IMR-90 (cell line): ENCODE data around the gene BCL2. TPM values are rescaled to one million over a fixed set of nuclear protein-coding genes. Genes with fewer than 3 reads are reported as not detected.

Source experiments
- ATAC-seq: fragments of 200-7000 bp; cut with Tn5 transposase; 2 replicates; pipeline ENCODE4 v1.9.1; 2020; ENCODE audit warnings: low read depth, mild to moderate bottlenecking, moderate library complexity
- BruUV-seq: library from RNA; stranded (reverse); fragments of 400-500 nt; replicated peaks from 2 replicates; lab custom pipeline; 2021; lab: Mats Ljungman, UMichigan
- CTCF ChIA-PET: fragments of 300-600 bp; formaldehyde crosslinking; extraction: SDS; loops from one replicate; lab custom pipeline; 2021; ENCODE audit warnings: antibody characterized with exemption; lab: Yijun Ruan, JAX
- POLR2A ChIA-PET: fragments of 300-600 bp; sonication (Branson Sonifier 250); formaldehyde crosslinking; loops from one replicate; lab custom pipeline; 2022; ENCODE audit warnings: antibody characterized with exemption; ENCODE audit not compliant: unreplicated experiment; lab: Charles Lee
- DNase-seq: peaks from one replicate; pipeline ENCODE4 v3.0.0; 2013
- H2AFZ ChIP-seq: replicated peaks from 2 replicates; pipeline ENCODE3; 2013; ENCODE audit warnings: low read length, mild to moderate bottlenecking; ENCODE audit not compliant: poor library complexity
- H2AK5ac ChIP-seq: 2 replicates; pipeline ENCODE4 v1.6.1; 2013; ENCODE audit warnings: low read depth, low read length, inconsistent platforms
- H2AK9ac ChIP-seq: replicated peaks from 2 replicates; pipeline ENCODE3; 2013; ENCODE audit warnings: mild to moderate bottlenecking, low read depth, low read length, moderate library complexity; ENCODE audit not compliant: poor library complexity
- H2BK120ac ChIP-seq: 2 replicates; pipeline ENCODE4 v1.6.1; 2013; ENCODE audit warnings: low read depth, low read length, inconsistent platforms
- H2BK15ac ChIP-seq: 3 replicates; pipeline ENCODE4 v1.6.1; 2013; ENCODE audit warnings: low read depth, low read length, inconsistent platforms
- H2BK20ac ChIP-seq: 2 replicates; pipeline ENCODE4 v1.6.1; 2013; ENCODE audit warnings: low read depth, mild to moderate bottlenecking, inconsistent platforms, low read length, moderate library complexity
- H2BK5ac ChIP-seq: 2 replicates; pipeline ENCODE4 v1.6.1; 2013; ENCODE audit warnings: mild to moderate bottlenecking, low read depth, low read length, inconsistent platforms; ENCODE audit not compliant: poor library complexity, severe bottlenecking
- H3K14ac ChIP-seq: replicated peaks from 2 replicates; pipeline ENCODE4 v1.6.1; 2013; ENCODE audit warnings: low read depth, low read length, inconsistent platforms
- H3K18ac ChIP-seq: 2 replicates; pipeline ENCODE4 v1.6.1; 2013; ENCODE audit warnings: low read depth, low read length, control low read depth
- H3K23ac ChIP-seq: 2 replicates; pipeline ENCODE4 v1.6.1; 2013; ENCODE audit warnings: low read depth, low read length, inconsistent platforms
- H3K27ac ChIP-seq: 2 replicates; pipeline ENCODE4 v1.5.1; 2013; ENCODE audit warnings: mild to moderate bottlenecking, control low read depth, low read length; ENCODE audit not compliant: insufficient read depth
- H3K27me3 ChIP-seq: 2 replicates; pipeline ENCODE4 v1.6.1; 2013; ENCODE audit warnings: low read length; ENCODE audit not compliant: control insufficient read depth, insufficient read depth
- H3K36me3 ChIP-seq: 2 replicates; pipeline ENCODE4 v1.6.1; 2013; ENCODE audit warnings: low read length, mixed read lengths; ENCODE audit not compliant: control insufficient read depth, insufficient read depth
- H3K4ac ChIP-seq: 2 replicates; pipeline ENCODE4 v1.6.1; 2013; ENCODE audit warnings: low read depth, low read length, inconsistent platforms
- H3K4me1 ChIP-seq: 2 replicates; pipeline ENCODE4 v1.6.1; 2013; ENCODE audit warnings: low read length, mixed read lengths; ENCODE audit not compliant: control insufficient read depth, insufficient read depth
- H3K4me2 ChIP-seq: 2 replicates; pipeline ENCODE4 v1.6.1; 2013; ENCODE audit warnings: low read depth, mild to moderate bottlenecking, control low read depth, low read length, moderate library complexity
- H3K4me3 ChIP-seq: 2 replicates; pipeline ENCODE4 v1.5.1; 2013; ENCODE audit warnings: low read depth, mild to moderate bottlenecking, control low read depth, low read length, moderate library complexity; ENCODE audit not compliant: insufficient read depth
- H3K56ac ChIP-seq: 2 replicates; pipeline ENCODE4 v1.6.1; 2013; ENCODE audit warnings: low read length, inconsistent platforms; ENCODE audit not compliant: insufficient read depth; ENCODE audit errors: extremely low read depth
- H3K79me1 ChIP-seq, 2 experiments: 2 replicates each; pipeline ENCODE4 v1.6.1; 2013; ENCODE audit warnings: low read length in 2 of 2, inconsistent platforms in 1 of 2, low read depth in 1 of 2
- H3K9ac ChIP-seq: 2 replicates; pipeline ENCODE4 v1.6.1; 2013; ENCODE audit warnings: low read depth, low read length, control low read depth
- H3K9me1 ChIP-seq: 2 replicates; pipeline ENCODE4 v1.6.1; 2013; ENCODE audit warnings: low read length, inconsistent platforms; ENCODE audit not compliant: insufficient read depth
- H3K9me3 ChIP-seq: 2 replicates; pipeline ENCODE4 v1.6.1; 2013; ENCODE audit warnings: low read length; ENCODE audit not compliant: control insufficient read depth, insufficient read depth
- H4K20me1 ChIP-seq: 2 replicates; pipeline ENCODE4 v1.6.1; 2013; ENCODE audit warnings: low read length, inconsistent platforms; ENCODE audit not compliant: insufficient read depth
- H4K5ac ChIP-seq: 2 replicates; pipeline ENCODE4 v1.6.1; 2013; ENCODE audit warnings: mild to moderate bottlenecking, low read depth, low read length, control low read depth
- H4K8ac ChIP-seq, 2 experiments: 2 replicates each; pipeline ENCODE4 v1.6.1; 2013; ENCODE audit warnings: low read depth in 2 of 2, low read length in 2 of 2, control low read depth in 1 of 2, inconsistent platforms in 1 of 2
- H4K91ac ChIP-seq: 2 replicates; pipeline ENCODE4 v1.6.1; 2013; ENCODE audit warnings: low read depth, low read length, inconsistent platforms; ENCODE audit not compliant: insufficient read depth
- BHLHE40 ChIP-seq: fragments of 150-350 bp; IDR thresholded peaks from 2 replicates; pipeline ENCODE4 v1.6.1; 2016; ENCODE audit warnings: mild to moderate bottlenecking, low read depth, low read length
- CEBPB ChIP-seq: IDR thresholded peaks from 2 replicates; pipeline ENCODE4 v1.6.1; 2012; ENCODE audit warnings: low read depth, low read length, improper control_type of control experiment
- CHD1 ChIP-seq: IDR thresholded peaks from 2 replicates; pipeline ENCODE4 v1.6.1; 2012; ENCODE audit warnings: low read depth, low read length, improper control_type of control experiment
- FOS ChIP-seq: fragments of 150-350 bp; IDR thresholded peaks from 2 replicates; pipeline ENCODE4 v1.6.1; 2016; ENCODE audit warnings: low read depth, low read length
- MAFK ChIP-seq: IDR thresholded peaks from 2 replicates; pipeline ENCODE4 v1.6.1; 2012; ENCODE audit warnings: low read depth, low read length, improper control_type of control experiment
- MAZ ChIP-seq: IDR thresholded peaks from 2 replicates; pipeline ENCODE4 v1.6.1; 2012; ENCODE audit warnings: low read depth, mild to moderate bottlenecking, low read length, improper control_type of control experiment, moderate library complexity, borderline replicate concordance
- MXI1 ChIP-seq: IDR thresholded peaks from 2 replicates; pipeline ENCODE4 v1.6.1; 2012; ENCODE audit warnings: low read depth, mild to moderate bottlenecking, low read length, moderate library complexity, borderline replicate concordance
- NFE2L2 ChIP-seq: fragments of 150-350 bp; IDR thresholded peaks from 2 replicates; pipeline ENCODE4 v1.6.1; 2016; ENCODE audit warnings: low read depth, mild to moderate bottlenecking, low read length
- POLR2A ChIP-seq: IDR thresholded peaks from 2 replicates; pipeline ENCODE4 v1.6.1; 2012; ENCODE audit warnings: mild to moderate bottlenecking, low read depth, low read length
- RAD21 ChIP-seq: IDR thresholded peaks from 2 replicates; pipeline ENCODE4 v1.6.1; 2012; ENCODE audit warnings: low read length, improper control_type of control experiment
- RCOR1 ChIP-seq: IDR thresholded peaks from 2 replicates; pipeline ENCODE4 v1.6.1; 2012; ENCODE audit warnings: mild to moderate bottlenecking, low read length, improper control_type of control experiment; ENCODE audit not compliant: insufficient replicate concordance
- RFX5 ChIP-seq: IDR thresholded peaks from 2 replicates; pipeline ENCODE4 v1.8.0; 2012; ENCODE audit warnings: low read depth, mild to moderate bottlenecking, low read length, moderate library complexity
- SMC3 ChIP-seq: fragments of 150-350 bp; IDR thresholded peaks from 2 replicates; pipeline ENCODE4 v1.6.1; 2016; ENCODE audit warnings: low read depth, mild to moderate bottlenecking, antibody characterized with exemption, low read length, moderate library complexity
- WGBS, 2 experiments: methylation state at CpG; one replicate each; pipeline versions ENCODE4 v1.1.5 to v1.1.7; 2013; ENCODE audit warnings: missing lambda C conversion rate in 2 of 2; ENCODE audit not compliant: insufficient read length in 1 of 2; ENCODE audit errors: extremely low coverage in 2 of 2; 5-methylcytosine and 5-hydroxymethylcytosine counted together
- dilution Hi-C: fragments of 300-500 bp; cut with HindIII; formaldehyde crosslinking; loops from one replicate; pipeline ENCODE4 v1.14.3; 2018; ENCODE audit warnings: low sequenced_read_pairs; ENCODE audit not compliant: unreplicated experiment
- in situ Hi-C: fragments of 300-500 bp; cut with MboI; formaldehyde crosslinking; loops from 3 replicates; pipeline ENCODE4 v1.14.3; 2019; ENCODE audit warnings: low sequenced_read_pairs, inconsistent platforms, mixed read lengths
- intact Hi-C: fragments of 100-400 bp; cut with micrococcal nuclease; formaldehyde crosslinking; loops from 2 replicates; pipeline ENCODE4 v1.10.0; 2022
- polyA plus RNA-seq, 3 experiments: library from polyadenylated mRNA; depleted of rRNA; stranded (reverse); fragments of >200 nt; gene quantifications; 2 replicates each; pipeline ENCODE4 v1.2.3, GENCODE V29; 2012; ENCODE audit warnings: low replicate concordance in 1 of 3
- total RNA-seq: library from RNA; depleted of rRNA; stranded (reverse); fragments of >200 nt; gene quantifications from 2 replicates; pipeline ENCODE4 v1.2.3, GENCODE V29; 2012
- TF ChIP-seq, protein P1 (sequence below): fragments of 150-350 bp; IDR thresholded peaks from 2 replicates; pipeline ENCODE4 v1.6.1; 2016; ENCODE audit warnings: low read depth, mild to moderate bottlenecking, low read length, moderate library complexity, borderline replicate concordance
- TF ChIP-seq, protein P2 (sequence below): fragments of 150-350 bp; IDR thresholded peaks from 2 replicates; pipeline ENCODE4 v1.6.1; 2017; ENCODE audit warnings: mild to moderate bottlenecking, antibody characterized with exemption, low read length, low read depth
- TF ChIP-seq, protein P3 (sequence below): conservative IDR thresholded peaks from 2 replicates; pipeline ENCODE4 v1.5.1; 2012; ENCODE audit warnings: mild to moderate bottlenecking, low read depth, low read length, improper control_type of control experiment

Gene BCL2
- total and polyA plus RNA-seq, 2 of the 4 experiments (the other 2 are of a cell fraction), result 0.24 to 0.54 TPM

DNA sequence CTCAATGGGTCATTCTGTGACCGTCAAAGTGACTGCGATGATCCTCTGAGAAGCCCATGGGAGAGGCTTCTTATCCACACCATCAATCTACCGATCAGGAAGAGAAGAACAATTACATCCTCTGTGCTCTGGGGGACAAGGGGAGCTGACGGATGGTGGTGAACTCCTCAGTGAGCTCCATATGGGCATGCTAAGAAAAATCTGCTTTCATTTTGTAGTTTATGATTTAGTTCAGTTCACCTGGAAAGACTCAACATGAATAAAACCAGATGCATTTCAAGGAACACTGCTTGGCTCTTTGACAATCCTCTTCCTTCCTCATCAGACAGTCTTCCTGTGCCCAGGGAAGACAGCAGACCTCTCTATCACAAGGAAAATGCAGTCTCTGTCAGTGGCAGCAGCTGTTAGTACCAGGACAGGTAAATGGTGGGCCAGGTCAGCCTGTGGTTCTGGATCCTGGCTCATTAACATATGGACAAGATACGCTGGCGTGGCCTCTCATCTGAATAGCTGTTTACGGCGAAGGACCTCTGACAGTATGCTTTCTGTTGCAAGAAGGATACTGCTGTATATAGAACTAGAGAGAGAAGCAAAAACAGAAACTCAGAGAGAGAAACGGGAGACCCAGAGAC is 176.9 kb downstream of the BCL2 start:
- dilution Hi-C loops (no loop called here), in situ Hi-C loops (no loop called here), intact Hi-C loops (no loop called here)
- Histone ChIP-seq H2BK15ac (no peak overlapping the region), H3K9me3 (no peaks in the 10 kb centered on the region), H3K9me1 (no peaks in the 10 kb centered on the region), H3K4me2 (no peak overlapping the region), H3K56ac (no peak overlapping the region), H3K18ac (no peak overlapping the region), H2AK5ac (no peak overlapping the region), H2BK20ac (no peak overlapping the region), H3K27ac (no peak overlapping the region), H3K27me3 (peaks cover 11% of the 10 kb centered on the region), H4K20me1 (no peaks in the 10 kb centered on the region), H3K4me3 (no peak overlapping the region), H3K4ac (no peak overlapping the region), H3K36me3 (no peaks in the 10 kb centered on the region), H3K23ac (no peak overlapping the region), H4K5ac (no peak overlapping the region), H3K9ac (no peak overlapping the region), H2BK120ac (no peak overlapping the region), H2AFZ (no peak overlapping the region), H4K91ac (no peak overlapping the region), H3K14ac (no peak overlapping the region), H2BK5ac (no peak overlapping the region), H3K79me1 (no peaks in the 10 kb centered on the region), H3K4me1 (no peaks in the 10 kb centered on the region), H4K8ac (no peak overlapping the region), H2AK9ac (no peak overlapping the region)
- ChIA-PET POLR2A (no interaction called here), CTCF (interaction anchor here (0.9 kb wide), 1 partner anchor 176 kb away, joined by 3 read pairs; no protein-coding TSS in a partner anchor)
- ATAC-seq (no peak), DNase-seq (no peak)
- no TSS peak for BruUV-seq
- WGBS, 2 experiments, result 93% methylated on average over 4 of the region's 9 CpGs; no CpG with 5 or more reads in 1 of the 2 experiments
- TF ChIP-seq CEBPB (no peak), CHD1 (no peak), FOS (no peak), POLR2A (no peak), RFX5 (no peak), NFE2L2 (no peak), BHLHE40 (no peak), RCOR1 (no peak), MAZ (no peak), MXI1 (no peak), RAD21 (no peak), MAFK (no peak), SMC3 (no peak)
- TF ChIP-seq, protein P1, sequence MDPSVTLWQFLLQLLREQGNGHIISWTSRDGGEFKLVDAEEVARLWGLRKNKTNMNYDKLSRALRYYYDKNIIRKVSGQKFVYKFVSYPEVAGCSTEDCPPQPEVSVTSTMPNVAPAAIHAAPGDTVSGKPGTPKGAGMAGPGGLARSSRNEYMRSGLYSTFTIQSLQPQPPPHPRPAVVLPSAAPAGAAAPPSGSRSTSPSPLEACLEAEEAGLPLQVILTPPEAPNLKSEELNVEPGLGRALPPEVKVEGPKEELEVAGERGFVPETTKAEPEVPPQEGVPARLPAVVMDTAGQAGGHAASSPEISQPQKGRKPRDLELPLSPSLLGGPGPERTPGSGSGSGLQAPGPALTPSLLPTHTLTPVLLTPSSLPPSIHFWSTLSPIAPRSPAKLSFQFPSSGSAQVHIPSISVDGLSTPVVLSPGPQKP, result no peak
- TF ChIP-seq, protein P2, sequence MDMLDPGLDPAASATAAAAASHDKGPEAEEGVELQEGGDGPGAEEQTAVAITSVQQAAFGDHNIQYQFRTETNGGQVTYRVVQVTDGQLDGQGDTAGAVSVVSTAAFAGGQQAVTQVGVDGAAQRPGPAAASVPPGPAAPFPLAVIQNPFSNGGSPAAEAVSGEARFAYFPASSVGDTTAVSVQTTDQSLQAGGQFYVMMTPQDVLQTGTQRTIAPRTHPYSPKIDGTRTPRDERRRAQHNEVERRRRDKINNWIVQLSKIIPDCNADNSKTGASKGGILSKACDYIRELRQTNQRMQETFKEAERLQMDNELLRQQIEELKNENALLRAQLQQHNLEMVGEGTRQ, result no peak
- TF ChIP-seq, protein P3, sequence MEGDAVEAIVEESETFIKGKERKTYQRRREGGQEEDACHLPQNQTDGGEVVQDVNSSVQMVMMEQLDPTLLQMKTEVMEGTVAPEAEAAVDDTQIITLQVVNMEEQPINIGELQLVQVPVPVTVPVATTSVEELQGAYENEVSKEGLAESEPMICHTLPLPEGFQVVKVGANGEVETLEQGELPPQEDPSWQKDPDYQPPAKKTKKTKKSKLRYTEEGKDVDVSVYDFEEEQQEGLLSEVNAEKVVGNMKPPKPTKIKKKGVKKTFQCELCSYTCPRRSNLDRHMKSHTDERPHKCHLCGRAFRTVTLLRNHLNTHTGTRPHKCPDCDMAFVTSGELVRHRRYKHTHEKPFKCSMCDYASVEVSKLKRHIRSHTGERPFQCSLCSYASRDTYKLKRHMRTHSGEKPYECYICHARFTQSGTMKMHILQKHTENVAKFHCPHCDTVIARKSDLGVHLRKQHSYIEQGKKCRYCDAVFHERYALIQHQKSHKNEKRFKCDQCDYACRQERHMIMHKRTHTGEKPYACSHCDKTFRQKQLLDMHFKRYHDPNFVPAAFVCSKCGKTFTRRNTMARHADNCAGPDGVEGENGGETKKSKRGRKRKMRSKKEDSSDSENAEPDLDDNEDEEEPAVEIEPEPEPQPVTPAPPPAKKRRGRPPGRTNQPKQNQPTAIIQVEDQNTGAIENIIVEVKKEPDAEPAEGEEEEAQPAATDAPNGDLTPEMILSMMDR, result no peak
